IMR-90 (cell line): ENCODE measurements around the gene FSD1. TPM values are rescaled to one million over a fixed set of nuclear protein-coding genes. Genes with fewer than 3 reads are reported as not detected.
A peak's percentile ranks its signal among the peaks of the same experiment; 100 is the strongest.

Experiments used
- ATAC-seq: fragments of 200-7000 bp; cut with Tn5 transposase; 2 replicates; pipeline ENCODE4 v1.9.1; 2020; ENCODE audit warnings: low read depth, mild to moderate bottlenecking, moderate library complexity
- BruUV-seq: library from RNA; stranded (reverse); fragments of 400-500 nt; replicated peaks from 2 replicates; lab custom pipeline; 2021; lab: Mats Ljungman, UMichigan
- CTCF ChIA-PET: fragments of 300-600 bp; formaldehyde crosslinking; extraction: SDS; loops from one replicate; lab custom pipeline; 2021; ENCODE audit warnings: antibody characterized with exemption; lab: Yijun Ruan, JAX
- POLR2A ChIA-PET: fragments of 300-600 bp; sonication (Branson Sonifier 250); formaldehyde crosslinking; loops from one replicate; lab custom pipeline; 2022; ENCODE audit warnings: antibody characterized with exemption; ENCODE audit not compliant: unreplicated experiment; lab: Charles Lee
- DNase-seq: peaks from one replicate; pipeline ENCODE4 v3.0.0; 2013
- H2AFZ ChIP-seq: replicated peaks from 2 replicates; pipeline ENCODE3; 2013; ENCODE audit warnings: low read length, mild to moderate bottlenecking; ENCODE audit not compliant: poor library complexity
- H2AK5ac ChIP-seq: 2 replicates; pipeline ENCODE4 v1.6.1; 2013; ENCODE audit warnings: low read depth, low read length, inconsistent platforms
- H2AK9ac ChIP-seq: replicated peaks from 2 replicates; pipeline ENCODE3; 2013; ENCODE audit warnings: mild to moderate bottlenecking, low read depth, low read length, moderate library complexity; ENCODE audit not compliant: poor library complexity
- H2BK120ac ChIP-seq: 2 replicates; pipeline ENCODE4 v1.6.1; 2013; ENCODE audit warnings: low read depth, low read length, inconsistent platforms
- H2BK15ac ChIP-seq: 3 replicates; pipeline ENCODE4 v1.6.1; 2013; ENCODE audit warnings: low read depth, low read length, inconsistent platforms
- H2BK20ac ChIP-seq: 2 replicates; pipeline ENCODE4 v1.6.1; 2013; ENCODE audit warnings: low read depth, mild to moderate bottlenecking, inconsistent platforms, low read length, moderate library complexity
- H2BK5ac ChIP-seq: 2 replicates; pipeline ENCODE4 v1.6.1; 2013; ENCODE audit warnings: mild to moderate bottlenecking, low read depth, low read length, inconsistent platforms; ENCODE audit not compliant: poor library complexity, severe bottlenecking
- H3K14ac ChIP-seq: replicated peaks from 2 replicates; pipeline ENCODE4 v1.6.1; 2013; ENCODE audit warnings: low read depth, low read length, inconsistent platforms
- H3K18ac ChIP-seq: 2 replicates; pipeline ENCODE4 v1.6.1; 2013; ENCODE audit warnings: low read depth, low read length, control low read depth
- H3K23ac ChIP-seq: 2 replicates; pipeline ENCODE4 v1.6.1; 2013; ENCODE audit warnings: low read depth, low read length, inconsistent platforms
- H3K27ac ChIP-seq: 2 replicates; pipeline ENCODE4 v1.5.1; 2013; ENCODE audit warnings: mild to moderate bottlenecking, control low read depth, low read length; ENCODE audit not compliant: insufficient read depth
- H3K27me3 ChIP-seq: 2 replicates; pipeline ENCODE4 v1.6.1; 2013; ENCODE audit warnings: low read length; ENCODE audit not compliant: control insufficient read depth, insufficient read depth
- H3K36me3 ChIP-seq: 2 replicates; pipeline ENCODE4 v1.6.1; 2013; ENCODE audit warnings: low read length, mixed read lengths; ENCODE audit not compliant: control insufficient read depth, insufficient read depth
- H3K4ac ChIP-seq: 2 replicates; pipeline ENCODE4 v1.6.1; 2013; ENCODE audit warnings: low read depth, low read length, inconsistent platforms
- H3K4me1 ChIP-seq: 2 replicates; pipeline ENCODE4 v1.6.1; 2013; ENCODE audit warnings: low read length, mixed read lengths; ENCODE audit not compliant: control insufficient read depth, insufficient read depth
- H3K4me2 ChIP-seq: 2 replicates; pipeline ENCODE4 v1.6.1; 2013; ENCODE audit warnings: low read depth, mild to moderate bottlenecking, control low read depth, low read length, moderate library complexity
- H3K4me3 ChIP-seq: 2 replicates; pipeline ENCODE4 v1.5.1; 2013; ENCODE audit warnings: low read depth, mild to moderate bottlenecking, control low read depth, low read length, moderate library complexity; ENCODE audit not compliant: insufficient read depth
- H3K56ac ChIP-seq: 2 replicates; pipeline ENCODE4 v1.6.1; 2013; ENCODE audit warnings: low read length, inconsistent platforms; ENCODE audit not compliant: insufficient read depth; ENCODE audit errors: extremely low read depth
- H3K79me1 ChIP-seq, 2 experiments: 2 replicates each; pipeline ENCODE4 v1.6.1; 2013; ENCODE audit warnings: low read length in 2 of 2, inconsistent platforms in 1 of 2, low read depth in 1 of 2
- H3K9ac ChIP-seq: 2 replicates; pipeline ENCODE4 v1.6.1; 2013; ENCODE audit warnings: low read depth, low read length, control low read depth
- H3K9me1 ChIP-seq: 2 replicates; pipeline ENCODE4 v1.6.1; 2013; ENCODE audit warnings: low read length, inconsistent platforms; ENCODE audit not compliant: insufficient read depth
- H3K9me3 ChIP-seq: 2 replicates; pipeline ENCODE4 v1.6.1; 2013; ENCODE audit warnings: low read length; ENCODE audit not compliant: control insufficient read depth, insufficient read depth
- H4K20me1 ChIP-seq: 2 replicates; pipeline ENCODE4 v1.6.1; 2013; ENCODE audit warnings: low read length, inconsistent platforms; ENCODE audit not compliant: insufficient read depth
- H4K5ac ChIP-seq: 2 replicates; pipeline ENCODE4 v1.6.1; 2013; ENCODE audit warnings: mild to moderate bottlenecking, low read depth, low read length, control low read depth
- H4K8ac ChIP-seq, 2 experiments: 2 replicates each; pipeline ENCODE4 v1.6.1; 2013; ENCODE audit warnings: low read depth in 2 of 2, low read length in 2 of 2, control low read depth in 1 of 2, inconsistent platforms in 1 of 2
- H4K91ac ChIP-seq: 2 replicates; pipeline ENCODE4 v1.6.1; 2013; ENCODE audit warnings: low read depth, low read length, inconsistent platforms; ENCODE audit not compliant: insufficient read depth
- BHLHE40 ChIP-seq: fragments of 150-350 bp; IDR thresholded peaks from 2 replicates; pipeline ENCODE4 v1.6.1; 2016; ENCODE audit warnings: mild to moderate bottlenecking, low read depth, low read length
- CEBPB ChIP-seq: IDR thresholded peaks from 2 replicates; pipeline ENCODE4 v1.6.1; 2012; ENCODE audit warnings: low read depth, low read length, improper control_type of control experiment
- CHD1 ChIP-seq: IDR thresholded peaks from 2 replicates; pipeline ENCODE4 v1.6.1; 2012; ENCODE audit warnings: low read depth, low read length, improper control_type of control experiment
- ELK1 ChIP-seq: fragments of 150-350 bp; IDR thresholded peaks from 2 replicates; pipeline ENCODE4 v1.6.1; 2016; ENCODE audit warnings: low read depth, mild to moderate bottlenecking, low read length, moderate library complexity, borderline replicate concordance
- MAFK ChIP-seq: IDR thresholded peaks from 2 replicates; pipeline ENCODE4 v1.6.1; 2012; ENCODE audit warnings: low read depth, low read length, improper control_type of control experiment
- MAZ ChIP-seq: IDR thresholded peaks from 2 replicates; pipeline ENCODE4 v1.6.1; 2012; ENCODE audit warnings: low read depth, mild to moderate bottlenecking, low read length, improper control_type of control experiment, moderate library complexity, borderline replicate concordance
- MXI1 ChIP-seq: IDR thresholded peaks from 2 replicates; pipeline ENCODE4 v1.6.1; 2012; ENCODE audit warnings: low read depth, mild to moderate bottlenecking, low read length, moderate library complexity, borderline replicate concordance
- NFE2L2 ChIP-seq: fragments of 150-350 bp; IDR thresholded peaks from 2 replicates; pipeline ENCODE4 v1.6.1; 2016; ENCODE audit warnings: low read depth, mild to moderate bottlenecking, low read length
- RAD21 ChIP-seq: IDR thresholded peaks from 2 replicates; pipeline ENCODE4 v1.6.1; 2012; ENCODE audit warnings: low read length, improper control_type of control experiment
- RCOR1 ChIP-seq: IDR thresholded peaks from 2 replicates; pipeline ENCODE4 v1.6.1; 2012; ENCODE audit warnings: mild to moderate bottlenecking, low read length, improper control_type of control experiment; ENCODE audit not compliant: insufficient replicate concordance
- RFX5 ChIP-seq: IDR thresholded peaks from 2 replicates; pipeline ENCODE4 v1.8.0; 2012; ENCODE audit warnings: low read depth, mild to moderate bottlenecking, low read length, moderate library complexity
- SMC3 ChIP-seq: fragments of 150-350 bp; IDR thresholded peaks from 2 replicates; pipeline ENCODE4 v1.6.1; 2016; ENCODE audit warnings: low read depth, mild to moderate bottlenecking, antibody characterized with exemption, low read length, moderate library complexity
- WGBS, 2 experiments: methylation state at CpG; one replicate each; pipeline versions ENCODE4 v1.1.5 to v1.1.7; 2013; ENCODE audit warnings: missing lambda C conversion rate in 2 of 2; ENCODE audit not compliant: insufficient read length in 1 of 2; ENCODE audit errors: extremely low coverage in 2 of 2; 5-methylcytosine and 5-hydroxymethylcytosine counted together
- dilution Hi-C: fragments of 300-500 bp; cut with HindIII; formaldehyde crosslinking; loops from one replicate; pipeline ENCODE4 v1.14.3; 2018; ENCODE audit warnings: low sequenced_read_pairs; ENCODE audit not compliant: unreplicated experiment
- in situ Hi-C: fragments of 300-500 bp; cut with MboI; formaldehyde crosslinking; loops from 3 replicates; pipeline ENCODE4 v1.14.3; 2019; ENCODE audit warnings: low sequenced_read_pairs, inconsistent platforms, mixed read lengths
- intact Hi-C: fragments of 100-400 bp; cut with micrococcal nuclease; formaldehyde crosslinking; loops from 2 replicates; pipeline ENCODE4 v1.10.0; 2022
- polyA plus RNA-seq, 3 experiments: library from polyadenylated mRNA; depleted of rRNA; stranded (reverse); fragments of >200 nt; gene quantifications; 2 replicates each; pipeline ENCODE4 v1.2.3, GENCODE V29; 2012; ENCODE audit warnings: low replicate concordance in 1 of 3
- total RNA-seq: library from RNA; depleted of rRNA; stranded (reverse); fragments of >200 nt; gene quantifications from 2 replicates; pipeline ENCODE4 v1.2.3, GENCODE V29; 2012
- TF ChIP-seq, protein P1 (sequence below): fragments of 150-350 bp; IDR thresholded peaks from 2 replicates; pipeline ENCODE4 v1.6.1; 2017; ENCODE audit warnings: mild to moderate bottlenecking, antibody characterized with exemption, low read length, low read depth
- TF ChIP-seq, protein P2 (sequence below): conservative IDR thresholded peaks from 2 replicates; pipeline ENCODE4 v1.5.1; 2012; ENCODE audit warnings: mild to moderate bottlenecking, low read depth, low read length, improper control_type of control experiment

The FSD1 gene
- total and polyA plus RNA-seq, 2 of the 4 experiments (the other 2 are of a cell fraction), result 17.4 to 24.4 TPM

GRCh38 chr19:4337906-4338440 is 33.6 kb downstream of the FSD1 start:
- Histone ChIP-seq H4K8ac (peak overlapping the region; percentile 55 to 84), H2BK20ac (no peak overlapping the region), H3K4me1 (peaks cover 6% of the 10 kb centered on the region), H3K4me3 (peak overlapping the region; percentile 20; the same call in 1 of the 2 replicates), H3K18ac (peak overlapping the region; percentile 17; the same call in 1 of the 2 replicates), H3K23ac (peak overlapping the region; percentile 87), H3K4ac (peak overlapping the region; percentile 90), H2AK5ac (no peak overlapping the region), H4K5ac (peak overlapping the region; percentile 73), H2AFZ (peak overlapping the region; percentile 97), H3K79me1 (peaks cover 0 to 2% of the 10 kb centered on the region in 2 experiments; a peak in 1 of 4 replicates), H2BK5ac (no peak overlapping the region), H3K4me2 (peak overlapping the region; percentile 96), H3K36me3 (no peaks in the 10 kb centered on the region), H2AK9ac (peak overlapping the region; percentile 84), H4K20me1 (no peaks in the 10 kb centered on the region), H2BK120ac (0 out of 2 replicates have a peak overlapping the region, but pooled peaks have one; percentile 8), H3K9me3 (no peaks in the 10 kb centered on the region), H4K91ac (peak overlapping the region; percentile 25), H3K56ac (no peak overlapping the region), H3K14ac (peak overlapping the region; percentile 39), H3K9ac (peak overlapping the region; percentile 70), H3K9me1 (0 out of 2 replicates have a peak, but pooled peaks cover 2% of the 10 kb centered on the region), H3K27me3 (no peaks in the 10 kb centered on the region), H3K27ac (0 out of 2 replicates have a peak overlapping the region, but pooled peaks have one; percentile 0), H2BK15ac (no peak overlapping the region)
- in situ Hi-C loops, result no loop called here
- intact Hi-C loops, result no loop called here
- ATAC-seq, result no peak
- no CpG with 5 or more reads among the region's 14 CpGs for WGBS, 2 experiments
- CTCF ChIA-PET, result interaction anchor here (0.6 kb wide), 1 partner anchor 91 kb away, joined by 3 read pairs; the partner anchor contains the start of gene YJU2
- POLR2A ChIA-PET, result no interaction called here
- dilution Hi-C loops, result no loop called here
- TF ChIP-seq RCOR1 (no peak), CHD1 (no peak), MXI1 (no peak), RFX5 (no peak), BHLHE40 (no peak), ELK1 (no peak), MAZ (no peak), MAFK (no peak), RAD21 (no peak), SMC3 (no peak), CEBPB (no peak), NFE2L2 (no peak)
- TF ChIP-seq, protein P1, sequence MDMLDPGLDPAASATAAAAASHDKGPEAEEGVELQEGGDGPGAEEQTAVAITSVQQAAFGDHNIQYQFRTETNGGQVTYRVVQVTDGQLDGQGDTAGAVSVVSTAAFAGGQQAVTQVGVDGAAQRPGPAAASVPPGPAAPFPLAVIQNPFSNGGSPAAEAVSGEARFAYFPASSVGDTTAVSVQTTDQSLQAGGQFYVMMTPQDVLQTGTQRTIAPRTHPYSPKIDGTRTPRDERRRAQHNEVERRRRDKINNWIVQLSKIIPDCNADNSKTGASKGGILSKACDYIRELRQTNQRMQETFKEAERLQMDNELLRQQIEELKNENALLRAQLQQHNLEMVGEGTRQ, result no peak
- TF ChIP-seq, protein P2, sequence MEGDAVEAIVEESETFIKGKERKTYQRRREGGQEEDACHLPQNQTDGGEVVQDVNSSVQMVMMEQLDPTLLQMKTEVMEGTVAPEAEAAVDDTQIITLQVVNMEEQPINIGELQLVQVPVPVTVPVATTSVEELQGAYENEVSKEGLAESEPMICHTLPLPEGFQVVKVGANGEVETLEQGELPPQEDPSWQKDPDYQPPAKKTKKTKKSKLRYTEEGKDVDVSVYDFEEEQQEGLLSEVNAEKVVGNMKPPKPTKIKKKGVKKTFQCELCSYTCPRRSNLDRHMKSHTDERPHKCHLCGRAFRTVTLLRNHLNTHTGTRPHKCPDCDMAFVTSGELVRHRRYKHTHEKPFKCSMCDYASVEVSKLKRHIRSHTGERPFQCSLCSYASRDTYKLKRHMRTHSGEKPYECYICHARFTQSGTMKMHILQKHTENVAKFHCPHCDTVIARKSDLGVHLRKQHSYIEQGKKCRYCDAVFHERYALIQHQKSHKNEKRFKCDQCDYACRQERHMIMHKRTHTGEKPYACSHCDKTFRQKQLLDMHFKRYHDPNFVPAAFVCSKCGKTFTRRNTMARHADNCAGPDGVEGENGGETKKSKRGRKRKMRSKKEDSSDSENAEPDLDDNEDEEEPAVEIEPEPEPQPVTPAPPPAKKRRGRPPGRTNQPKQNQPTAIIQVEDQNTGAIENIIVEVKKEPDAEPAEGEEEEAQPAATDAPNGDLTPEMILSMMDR, result no peak
- BruUV-seq, result no TSS peak
- DNase-seq, result no peak
